OCI-LY3 (cell line): ENCODE data around the gene ABL2.
A peak's percentile ranks its signal among the peaks of the same experiment; 100 is the strongest.
"Not testable (repeated sequence)": the region's sequence is repeated elsewhere in the genome, so short reads cannot be mapped to it uniquely, and the experiment has no call there.

ENCODE experiments used
- H2AFZ ChIP-seq: fragments of 200-600, 300-600 bp; shearing (Covaris generic); 2 replicates; pipeline ENCODE4 v1.6.0; 2014; ENCODE audit warnings: antibody characterized with exemption, low read depth, low read length
- H3K27ac ChIP-seq: fragments of 200-600, 300-600 bp; sonication (generic); 2 replicates; pipeline ENCODE4 v1.5.1; 2014; ENCODE audit warnings: mild to moderate bottlenecking, low read length, moderate library complexity, mixed read lengths
- H3K27me3 ChIP-seq: fragments of 200-600, 300-600 bp; sonication (generic); 2 replicates; pipeline ENCODE4 v1.6.1; 2014; ENCODE audit warnings: low read depth, low read length, mixed read lengths
- H3K36me3 ChIP-seq: fragments of 200-600, 300-600 bp; sonication (generic); replicated peaks from 2 replicates; pipeline ENCODE3; 2014; ENCODE audit warnings: low read depth, low read length, mixed read lengths
- H3K4me1 ChIP-seq: fragments of 300-600, 200-600 bp; sonication (generic); 2 replicates; pipeline ENCODE4 v1.6.1; 2014; ENCODE audit warnings: low read length, mixed read lengths
- H3K4me2 ChIP-seq: fragments of 200-600, 300-600 bp; sonication (generic); 2 replicates; pipeline ENCODE4 v1.6.1; 2014; ENCODE audit warnings: low read length, mixed read lengths
- H3K4me3 ChIP-seq: fragments of 300-600, 200-600 bp; sonication (generic); 2 replicates; pipeline ENCODE4 v1.5.1; 2014; ENCODE audit warnings: antibody characterized with exemption, mild to moderate bottlenecking, low read length, moderate library complexity
- H3K79me2 ChIP-seq: fragments of 300-600, 200-600 bp; shearing (Covaris generic); 2 replicates; pipeline ENCODE4 v1.6.1; 2014; ENCODE audit warnings: mild to moderate bottlenecking, low read length, mixed read lengths
- H3K9ac ChIP-seq: fragments of 300-600, 200-600 bp; shearing (Covaris generic); 2 replicates; pipeline ENCODE4 v1.6.0; 2014; ENCODE audit warnings: mild to moderate bottlenecking, low read length, moderate library complexity
- H3K9me3 ChIP-seq: fragments of 200-600, 300-600 bp; shearing (Covaris generic); 2 replicates; pipeline ENCODE4 v1.6.1; 2014; ENCODE audit warnings: low read length, mixed read lengths; ENCODE audit not compliant: insufficient read depth
- H4K20me1 ChIP-seq: fragments of 200-600, 300-600 bp; sonication (generic); 2 replicates; pipeline ENCODE4 v1.6.1; 2016; ENCODE audit warnings: low read length, mixed read lengths; ENCODE audit not compliant: insufficient read depth
- EZH2phosphoT487 ChIP-seq: fragments of 200-600 bp; shearing (Covaris generic); IDR thresholded peaks from 2 replicates; pipeline ENCODE4 v1.6.1; 2018; ENCODE audit warnings: antibody characterized with exemption, mixed run types, low read depth
- TF ChIP-seq, protein P1 (sequence below): fragments of 200-600, 300-600 bp; sonication (generic); IDR thresholded peaks from 2 replicates; pipeline ENCODE4 v1.5.1; 2014; ENCODE audit warnings: antibody characterized with exemption, low read length, low read depth

Gene ABL2

GRCh38 chr1:179205284-179205683 lies 24.2 kb downstream of the ABL2 start:
- Histone ChIP-seq H3K4me3 (no peak overlapping the region), H2AFZ (no peak overlapping the region), H3K9ac (no peak overlapping the region), H3K36me3 (no peaks in the 10 kb centered on the region), H3K4me1 (peaks cover 6% of the 10 kb centered on the region), H3K9me3 (no peaks in the 10 kb centered on the region), H4K20me1 (peaks cover 10% of the 10 kb centered on the region; the same call in 1 of the 2 replicates), H3K27ac (no peak overlapping the region), H3K79me2 (peaks cover 62% of the 10 kb centered on the region), H3K4me2 (0 out of 2 replicates have a peak overlapping the region, but pooled peaks have one; percentile 15), H3K27me3 (no peaks in the 10 kb centered on the region)
- TF ChIP-seq, protein P1, sequence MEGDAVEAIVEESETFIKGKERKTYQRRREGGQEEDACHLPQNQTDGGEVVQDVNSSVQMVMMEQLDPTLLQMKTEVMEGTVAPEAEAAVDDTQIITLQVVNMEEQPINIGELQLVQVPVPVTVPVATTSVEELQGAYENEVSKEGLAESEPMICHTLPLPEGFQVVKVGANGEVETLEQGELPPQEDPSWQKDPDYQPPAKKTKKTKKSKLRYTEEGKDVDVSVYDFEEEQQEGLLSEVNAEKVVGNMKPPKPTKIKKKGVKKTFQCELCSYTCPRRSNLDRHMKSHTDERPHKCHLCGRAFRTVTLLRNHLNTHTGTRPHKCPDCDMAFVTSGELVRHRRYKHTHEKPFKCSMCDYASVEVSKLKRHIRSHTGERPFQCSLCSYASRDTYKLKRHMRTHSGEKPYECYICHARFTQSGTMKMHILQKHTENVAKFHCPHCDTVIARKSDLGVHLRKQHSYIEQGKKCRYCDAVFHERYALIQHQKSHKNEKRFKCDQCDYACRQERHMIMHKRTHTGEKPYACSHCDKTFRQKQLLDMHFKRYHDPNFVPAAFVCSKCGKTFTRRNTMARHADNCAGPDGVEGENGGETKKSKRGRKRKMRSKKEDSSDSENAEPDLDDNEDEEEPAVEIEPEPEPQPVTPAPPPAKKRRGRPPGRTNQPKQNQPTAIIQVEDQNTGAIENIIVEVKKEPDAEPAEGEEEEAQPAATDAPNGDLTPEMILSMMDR, result no peak
- no peak for TF ChIP-seq EZH2phosphoT487

DNA sequence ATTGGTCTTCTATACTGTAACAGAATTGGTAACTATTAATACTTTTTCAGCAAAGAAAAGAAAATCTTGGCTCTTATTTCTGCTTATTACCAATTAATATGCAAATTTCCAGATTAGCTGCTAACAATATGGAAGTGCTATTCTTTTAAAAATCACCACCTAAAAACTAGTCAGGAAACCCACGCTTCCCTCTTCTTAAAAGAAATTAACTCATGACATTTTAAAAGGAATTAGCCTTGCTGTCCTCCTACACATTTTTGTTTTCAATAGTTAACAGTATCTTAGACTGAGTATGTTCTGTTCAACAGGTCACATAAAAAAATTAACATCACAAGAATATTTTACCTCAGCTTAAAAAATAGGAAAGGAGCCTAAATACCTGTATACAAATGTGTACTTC lies 27.3 kb downstream of the ABL2 start:
- TF ChIP-seq, protein P1, result no peak
- TF ChIP-seq EZH2phosphoT487, result no peak
- H3K36me3 ChIP-seq, result no peaks in the 10 kb centered on the region
- H3K4me2 ChIP-seq, result no peak overlapping the region
- H3K9ac ChIP-seq, result no peak overlapping the region
- no peaks in the 10 kb centered on the region for H3K9me3 ChIP-seq
- no peak overlapping the region for H2AFZ ChIP-seq
- peaks cover 59% of the 10 kb centered on the region for H3K79me2 ChIP-seq
- no peak overlapping the region for H3K27ac ChIP-seq
- H3K4me1 ChIP-seq, result peaks cover 10% of the 10 kb centered on the region
- H3K27me3 ChIP-seq, result no peaks in the 10 kb centered on the region
- no peak overlapping the region for H3K4me3 ChIP-seq
- peaks cover 10% of the 10 kb centered on the region; the same call in 1 of the 2 replicates for H4K20me1 ChIP-seq

GRCh38 chr1:179200586-179200985 lies 28.9 kb downstream of the ABL2 start:
- H3K9me3 ChIP-seq, result no peaks in the 10 kb centered on the region
- peaks cover 12% of the 10 kb centered on the region for H3K4me1 ChIP-seq
- H3K4me2 ChIP-seq, result peak overlapping the region; percentile 32
- no peaks in the 10 kb centered on the region for H3K36me3 ChIP-seq
- H2AFZ ChIP-seq, result no peak overlapping the region
- peaks cover 58% of the 10 kb centered on the region for H3K79me2 ChIP-seq
- no peaks in the 10 kb centered on the region for H3K27me3 ChIP-seq
- H3K9ac ChIP-seq, result no peak overlapping the region
- TF ChIP-seq, protein P1, result no peak
- no peak for TF ChIP-seq EZH2phosphoT487
- peaks cover 12% of the 10 kb centered on the region for H4K20me1 ChIP-seq
- H3K4me3 ChIP-seq, result no peak overlapping the region
- no peak overlapping the region for H3K27ac ChIP-seq

DNA sequence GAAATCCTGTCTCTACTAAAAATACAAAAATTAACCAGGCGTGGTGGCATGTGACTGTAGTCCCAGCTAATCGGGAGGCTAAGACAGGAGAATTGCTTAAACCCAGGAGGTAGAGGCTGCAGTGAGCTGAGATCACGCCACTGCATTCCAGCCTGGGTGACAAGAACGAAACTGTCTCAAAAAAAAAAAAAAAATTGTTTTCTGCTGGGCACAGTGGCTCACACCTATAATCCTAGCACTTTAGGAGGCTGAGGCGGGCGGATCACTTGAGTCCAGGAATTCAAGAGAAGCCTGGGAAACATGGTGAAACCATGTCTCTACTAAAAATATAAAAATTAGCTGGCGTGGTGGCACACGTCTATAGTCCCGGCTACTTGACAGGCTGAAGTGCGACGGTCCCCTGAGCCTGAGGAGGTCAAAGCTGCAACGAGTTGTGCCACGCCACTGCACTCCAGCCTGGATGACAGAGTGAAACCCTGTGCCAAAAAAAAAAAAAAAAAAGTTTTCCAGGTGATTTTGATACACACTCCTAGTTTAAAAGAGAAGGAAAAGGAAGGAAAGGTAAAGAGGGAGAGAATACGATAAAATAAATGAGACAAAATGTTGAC lies 31.7 kb downstream of the ABL2 start:
- H3K79me2 ChIP-seq, result peaks cover 57% of the 10 kb centered on the region
- peaks cover 14% of the 10 kb centered on the region for H4K20me1 ChIP-seq
- H3K27me3 ChIP-seq, result no peaks in the 10 kb centered on the region
- no peak overlapping the region for H3K27ac ChIP-seq
- no peak overlapping the region for H3K4me2 ChIP-seq
- H3K36me3 ChIP-seq, result no peaks in the 10 kb centered on the region
- peaks cover 18% of the 10 kb centered on the region for H3K4me1 ChIP-seq
- TF ChIP-seq, protein P1, result no peak
- no peak for TF ChIP-seq EZH2phosphoT487
- no peak overlapping the region for H2AFZ ChIP-seq
- H3K4me3 ChIP-seq, result no peak overlapping the region
- H3K9me3 ChIP-seq, result no peaks in the 10 kb centered on the region
- no peak overlapping the region for H3K9ac ChIP-seq

GRCh38 chr1:179195857-179196256 lies 33.6 kb downstream of the ABL2 start:
- not testable (repeated sequence) for H3K4me3 ChIP-seq, H3K4me2 ChIP-seq, H3K9me3 ChIP-seq, H3K27me3 ChIP-seq, H3K27ac ChIP-seq, H3K36me3 ChIP-seq, H2AFZ ChIP-seq, H3K9ac ChIP-seq
- H3K79me2 ChIP-seq, result peaks cover 61% of the 10 kb centered on the region
- H4K20me1 ChIP-seq, result peaks cover 23% of the 10 kb centered on the region
- H3K4me1 ChIP-seq, result peaks cover 19% of the 10 kb centered on the region
